ENCODE measurements around the gene UPF2. TPM values are rescaled to one million over a fixed set of nuclear protein-coding genes. Genes with fewer than 3 reads are reported as not detected.

UPF2 gene
- total RNA-seq, 3 donors from 2014 or later (not counting 1 experiment from before 2014, with no cell fraction given): 29.3 to 33.2 (median 30.1) TPM

- Histone ChIP-seq H3K4me1 (ENCODE audit: control insufficient read depth, insufficient read depth, low read length) (peaks cover 4% of the 10 kb centered on the region), H3K9me3 (ENCODE audit: control insufficient read depth, insufficient read depth, low read length) (no peaks in the 10 kb centered on the region), H3K4me3 (ENCODE audit: low read length) (no peak overlapping the region), H3K27ac (ENCODE audit: low read length) (no peak overlapping the region), H3K27me3 (ENCODE audit: control insufficient read depth, insufficient read depth, low read length) (no peaks in the 10 kb centered on the region), H3K36me3 (ENCODE audit: control insufficient read depth, insufficient read depth, low read length) (no peaks in the 10 kb centered on the region)
- 86% methylated on average over 10 of the region's 10 CpGs for WGBS (ENCODE audit: insufficient coverage)
- ATAC-seq: no peak
- DNase-seq: no peak
- H3K27ac Mint-ChIP-seq: no peak overlapping the region
- H3K4me3 Mint-ChIP-seq: no peak overlapping the region
- H3K4me1 Mint-ChIP-seq: peaks cover 0 to 5% of the 10 kb centered on the region in 2 donors
- H3K9me3 Mint-ChIP-seq: no peaks in the 10 kb centered on the region
- TF ChIP-seq CTCF (IDR thresholded peaks at IDR 0.05): no peak
- intact Hi-C loops (cut with micrococcal nuclease): no loop called here
- no peaks in the 10 kb centered on the region for H3K36me3 Mint-ChIP-seq
- peaks cover 0 to 3% of the 10 kb centered on the region in 2 donors for H3K27me3 Mint-ChIP-seq (ENCODE audit: low read depth in 2 of 2)
Measured at GRCh38 chr10:11908536-11908935, 134.1 kb downstream of the UPF2 start.

- intact Hi-C loops (cut with micrococcal nuclease): no loop called here
- Histone ChIP-seq H3K36me3 (ENCODE audit: control insufficient read depth, insufficient read depth, low read length) (no peaks in the 10 kb centered on the region), H3K4me3 (ENCODE audit: low read length) (no peak overlapping the region), H3K9me3 (ENCODE audit: control insufficient read depth, insufficient read depth, low read length) (no peaks in the 10 kb centered on the region), H3K27me3 (ENCODE audit: control insufficient read depth, insufficient read depth, low read length) (no peaks in the 10 kb centered on the region), H3K27ac (ENCODE audit: low read length) (no peak overlapping the region), H3K4me1 (ENCODE audit: control insufficient read depth, insufficient read depth, low read length) (peaks cover 4% of the 10 kb centered on the region)
- ATAC-seq (no peak), DNase-seq (no peak)
- H3K4me3 Mint-ChIP-seq: no peak overlapping the region
- 92% methylated on average over 18 of the region's 18 CpGs for WGBS (ENCODE audit: insufficient coverage)
- H3K9me3 Mint-ChIP-seq: no peaks in the 10 kb centered on the region
- H3K27ac Mint-ChIP-seq: no peak overlapping the region
- TF ChIP-seq CTCF (IDR thresholded peaks at IDR 0.05): no peak
- peaks cover 0 to 5% of the 10 kb centered on the region in 2 donors for H3K4me1 Mint-ChIP-seq
- peaks cover 0 to 3% of the 10 kb centered on the region in 2 donors for H3K27me3 Mint-ChIP-seq (ENCODE audit: low read depth in 2 of 2)
- no peaks in the 10 kb centered on the region for H3K36me3 Mint-ChIP-seq
Measured at GRCh38 chr10:11907914-11908313, 134.7 kb downstream of the UPF2 start.

GRCh38 chr10:11906714-11907113 lies 135.9 kb downstream of the UPF2 start:
- Histone ChIP-seq H3K4me1 (ENCODE audit: control insufficient read depth, insufficient read depth, low read length) (peaks cover 4% of the 10 kb centered on the region), H3K9me3 (ENCODE audit: control insufficient read depth, insufficient read depth, low read length) (no peaks in the 10 kb centered on the region), H3K4me3 (ENCODE audit: low read length) (no peak overlapping the region), H3K27me3 (ENCODE audit: control insufficient read depth, insufficient read depth, low read length) (no peaks in the 10 kb centered on the region), H3K27ac (ENCODE audit: low read length) (no peak overlapping the region), H3K36me3 (ENCODE audit: control insufficient read depth, insufficient read depth, low read length) (no peaks in the 10 kb centered on the region)
- peaks cover 8 to 9% of the 10 kb centered on the region in 2 donors for H3K27me3 Mint-ChIP-seq (ENCODE audit: low read depth in 2 of 2)
- H3K36me3 Mint-ChIP-seq: no peaks in the 10 kb centered on the region
- no peaks in the 10 kb centered on the region for H3K9me3 Mint-ChIP-seq
- no peak overlapping the region for H3K4me3 Mint-ChIP-seq
- no peak overlapping the region for H3K27ac Mint-ChIP-seq
- ATAC-seq: no peak
- intact Hi-C loops (cut with micrococcal nuclease): no loop called here
- no peak for TF ChIP-seq CTCF (IDR thresholded peaks at IDR 0.05)
- WGBS (ENCODE audit: insufficient coverage): 53% methylated on average over 8 of the region's 8 CpGs
- peaks cover 0 to 5% of the 10 kb centered on the region in 2 donors for H3K4me1 Mint-ChIP-seq
- no peak for DNase-seq

- intact Hi-C loops (cut with micrococcal nuclease): no loop called here
- no peaks in the 10 kb centered on the region for H3K27me3 ChIP-seq (ENCODE audit: control insufficient read depth, insufficient read depth, low read length)
- H3K36me3 Mint-ChIP-seq: no peaks in the 10 kb centered on the region
- TF ChIP-seq CTCF (IDR thresholded peaks at IDR 0.05): no peak
- no peaks in the 10 kb centered on the region for H3K9me3 ChIP-seq (ENCODE audit: control insufficient read depth, insufficient read depth, low read length)
- H3K4me1 Mint-ChIP-seq: peaks cover 0 to 5% of the 10 kb centered on the region in 2 donors
- H3K27ac ChIP-seq (ENCODE audit: low read length): no peak overlapping the region
- DNase-seq: no peak
- no peak overlapping the region for H3K27ac Mint-ChIP-seq
- peaks cover 7 to 10% of the 10 kb centered on the region in 2 donors for H3K27me3 Mint-ChIP-seq (ENCODE audit: low read depth in 2 of 2)
- H3K9me3 Mint-ChIP-seq: no peaks in the 10 kb centered on the region
- WGBS (ENCODE audit: insufficient coverage): 91% methylated on average over 6 of the region's 7 CpGs
- no peak overlapping the region for H3K4me3 ChIP-seq (ENCODE audit: low read length)
- H3K36me3 ChIP-seq (ENCODE audit: control insufficient read depth, insufficient read depth, low read length): no peaks in the 10 kb centered on the region
- no peak for ATAC-seq
- peaks cover 4% of the 10 kb centered on the region for H3K4me1 ChIP-seq (ENCODE audit: control insufficient read depth, insufficient read depth, low read length)
- H3K4me3 Mint-ChIP-seq: no peak overlapping the region
Measured at GRCh38 chr10:11902646-11903045, 140.0 kb downstream of the UPF2 start.
